NCI-H524 (cell line): ENCODE data around the gene SCFD2.
"Not testable (repeated sequence)": the region's sequence is repeated elsewhere in the genome, so short reads cannot be mapped to it uniquely, and the experiment has no call there.

Source experiments
- DNase-seq, 2 experiments: peaks; one replicate each; lab custom pipeline; 2025; lab: John Stamatoyannopoulos, UW

Gene SCFD2

DNA sequence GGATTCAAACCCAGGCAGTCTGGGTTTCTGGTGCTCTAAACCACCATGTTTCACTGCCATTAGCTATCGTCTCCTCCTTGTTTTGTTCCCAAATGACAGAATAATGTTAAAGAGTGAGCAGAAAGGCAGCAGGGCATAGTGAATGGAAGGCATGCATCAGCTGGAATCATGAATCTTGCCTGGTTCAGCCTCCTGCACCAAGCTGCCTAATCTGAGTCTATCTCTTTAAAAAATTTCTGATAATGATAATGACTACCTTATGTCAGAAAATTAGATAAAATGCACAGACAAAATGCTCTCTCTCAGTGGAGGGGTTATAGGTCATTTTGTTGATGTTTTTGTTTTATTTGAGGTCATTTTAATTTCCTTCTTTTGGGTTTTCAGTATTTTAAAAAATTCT is 316.3 kb downstream of the SCFD2 start:
- no peak for DNase-seq

DNA sequence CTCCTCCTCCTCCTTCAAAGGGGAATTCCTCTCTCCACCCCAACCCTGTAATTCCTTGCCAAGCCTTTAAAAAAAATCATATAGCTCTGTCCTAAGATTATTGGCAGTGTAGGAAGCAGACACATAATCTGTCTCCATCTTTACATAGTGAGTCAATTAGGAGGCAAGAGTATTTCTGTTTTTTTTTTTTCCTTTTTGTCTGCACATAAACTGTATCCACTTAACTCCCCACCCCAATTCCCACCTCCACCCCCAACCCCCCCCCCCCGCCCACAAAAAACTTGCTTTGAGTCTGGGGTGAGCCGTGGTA is 321.3 kb downstream of the SCFD2 start:
- DNase-seq: no peak

GRCh38 chr4:53043891-53044650 is 321.8 kb downstream of the SCFD2 start:
- DNase-seq: peak; percentile 91 to 94

DNA sequence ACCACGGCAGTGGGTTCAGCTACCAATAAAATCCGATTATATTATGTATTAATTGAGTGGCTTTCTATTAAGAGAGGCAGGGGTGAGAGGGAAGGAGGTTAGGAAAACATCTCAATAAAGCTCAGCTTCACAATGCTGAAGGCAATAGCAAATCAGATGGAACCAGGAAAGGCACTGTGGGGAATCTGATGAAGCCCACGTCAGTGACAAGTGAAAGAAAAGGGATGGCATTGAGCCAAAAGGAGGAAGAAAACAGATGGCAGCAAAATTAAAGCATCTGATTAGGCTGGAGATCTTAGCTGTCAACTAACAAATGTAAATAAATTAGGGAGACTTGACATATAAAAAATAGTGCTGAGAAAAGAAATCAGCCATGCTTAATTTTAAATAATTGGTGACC is 322.8 kb downstream of the SCFD2 start:
- DNase-seq: peak; percentile 69 to 93

GRCh38 chr4:53040851-53041250 is 325.0 kb downstream of the SCFD2 start:
- peak; percentile 57 to 84 for DNase-seq

DNA sequence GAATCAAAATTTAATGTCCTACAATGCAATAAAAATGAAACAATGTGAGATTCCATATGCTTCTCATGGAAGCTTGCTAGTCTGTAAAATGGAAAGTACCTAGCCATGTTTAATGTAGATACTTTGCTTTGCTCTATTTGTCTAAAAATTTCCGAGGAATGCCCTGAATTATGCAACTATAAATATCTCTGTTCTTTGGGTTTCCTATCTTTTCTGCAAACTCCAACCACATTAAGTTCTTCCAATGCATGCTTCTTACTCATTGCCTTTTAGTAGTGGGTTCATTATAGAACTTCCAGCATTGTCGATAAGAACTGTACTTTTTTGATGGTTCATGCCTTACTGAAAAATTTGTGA is 325.4 kb downstream of the SCFD2 start:
- no peak for DNase-seq

GRCh38 chr4:53039741-53040458 is 326.0 kb downstream of the SCFD2 start:
- DNase-seq: no peak

DNA sequence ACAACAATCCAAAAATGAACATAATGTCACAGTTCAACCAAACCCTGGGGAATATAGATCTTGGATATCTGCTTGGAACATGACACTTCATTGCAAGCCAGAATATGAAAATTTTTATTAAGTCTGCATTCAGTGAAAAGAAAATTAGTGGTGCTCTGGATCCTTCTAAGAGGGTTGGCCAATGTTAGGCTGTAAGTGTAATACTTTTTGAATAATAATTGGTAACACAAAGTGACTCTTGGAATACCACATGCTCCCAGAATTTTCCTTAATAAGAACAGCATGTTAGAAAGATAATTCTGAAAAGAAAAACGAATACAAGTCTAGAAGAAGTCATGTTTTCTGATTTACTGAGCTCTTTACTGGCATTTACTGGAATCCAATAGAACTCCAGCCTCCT is 328.0 kb downstream of the SCFD2 start:
- no peak for DNase-seq

DNA sequence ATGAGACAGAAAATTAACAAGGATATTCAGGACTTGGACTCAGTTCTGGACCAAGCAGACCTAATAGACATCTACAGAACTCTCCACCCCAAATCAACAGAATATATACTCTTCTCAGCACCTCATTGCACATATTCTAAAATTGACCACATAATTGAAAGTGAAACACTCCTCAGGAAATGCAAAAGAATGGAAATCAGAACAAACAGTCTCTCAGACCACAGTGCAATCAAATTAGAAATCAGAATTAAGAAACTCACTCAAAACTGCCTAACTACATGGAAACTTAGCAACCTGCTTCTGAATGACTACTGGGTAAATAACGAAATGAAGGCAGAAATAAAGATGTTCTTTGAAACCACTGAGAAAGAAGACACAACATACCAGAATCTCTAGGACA is 333.0 kb downstream of the SCFD2 start:
- DNase-seq: not testable (repeated sequence)

- no peak for DNase-seq
These were observed 339.6 kb downstream of the SCFD2 start for GRCh38 chr4:53026233-53026632.

DNA sequence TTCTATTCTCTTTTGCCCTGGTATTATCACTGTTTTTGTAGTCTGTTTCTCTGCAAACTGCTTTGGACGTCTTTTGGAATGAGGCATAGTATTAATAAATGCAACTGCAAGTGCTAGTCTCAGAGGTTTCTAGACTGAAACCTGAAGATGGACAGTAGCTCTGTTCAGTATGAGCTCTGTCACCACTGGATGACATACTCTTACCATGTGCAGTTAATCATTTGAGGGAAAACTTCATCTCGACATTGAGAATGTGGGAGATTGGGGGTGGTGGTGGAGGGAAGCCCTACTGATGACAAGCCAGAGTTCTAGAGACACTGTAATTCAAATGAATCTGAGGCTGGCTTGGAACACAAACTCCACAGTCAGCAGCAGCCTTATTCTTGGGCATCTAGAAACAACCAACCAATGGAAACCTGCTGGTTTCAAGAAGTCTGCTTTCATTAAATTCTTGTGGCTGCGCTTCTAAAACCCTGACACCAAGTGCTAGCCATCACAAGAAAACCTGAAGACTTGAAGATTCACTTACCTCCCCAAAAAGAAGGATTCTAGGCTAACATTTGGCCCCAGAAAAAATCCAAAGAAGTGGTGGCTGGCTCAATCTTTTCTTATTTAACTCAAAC is 342.1 kb downstream of the SCFD2 start:
- DNase-seq: no peak

DNA sequence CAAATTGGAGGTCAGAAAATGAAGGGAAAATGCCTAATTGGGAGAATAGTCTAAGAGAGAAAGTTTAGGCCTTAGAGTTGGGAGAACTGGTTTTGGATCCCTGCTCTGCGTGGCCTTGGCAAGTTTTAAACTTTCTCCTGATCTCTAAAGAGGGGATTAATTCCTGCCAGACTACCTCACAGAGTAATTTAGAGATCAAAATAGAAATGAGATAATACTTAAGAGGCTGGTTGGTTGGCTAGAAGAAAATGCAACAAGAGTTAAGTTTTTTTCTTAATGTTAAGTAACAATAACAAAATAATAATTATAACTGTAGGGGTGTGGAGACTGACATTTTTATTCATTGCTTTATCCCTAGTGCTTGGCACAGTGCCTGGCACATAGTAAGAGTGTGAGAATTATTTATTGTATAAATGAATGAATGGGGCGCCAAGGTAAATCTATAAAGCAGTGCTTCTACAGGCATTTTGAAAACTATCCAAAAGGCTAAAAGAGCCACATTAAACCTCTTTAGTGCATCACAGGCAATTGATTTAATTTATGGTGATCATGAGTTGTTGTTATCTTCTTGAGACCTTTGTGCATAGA is 343.3 kb downstream of the SCFD2 start:
- no peak for DNase-seq

- DNase-seq: no peak
These were observed 343.9 kb downstream of the SCFD2 start for GRCh38 chr4:53021754-53022512.

DNA sequence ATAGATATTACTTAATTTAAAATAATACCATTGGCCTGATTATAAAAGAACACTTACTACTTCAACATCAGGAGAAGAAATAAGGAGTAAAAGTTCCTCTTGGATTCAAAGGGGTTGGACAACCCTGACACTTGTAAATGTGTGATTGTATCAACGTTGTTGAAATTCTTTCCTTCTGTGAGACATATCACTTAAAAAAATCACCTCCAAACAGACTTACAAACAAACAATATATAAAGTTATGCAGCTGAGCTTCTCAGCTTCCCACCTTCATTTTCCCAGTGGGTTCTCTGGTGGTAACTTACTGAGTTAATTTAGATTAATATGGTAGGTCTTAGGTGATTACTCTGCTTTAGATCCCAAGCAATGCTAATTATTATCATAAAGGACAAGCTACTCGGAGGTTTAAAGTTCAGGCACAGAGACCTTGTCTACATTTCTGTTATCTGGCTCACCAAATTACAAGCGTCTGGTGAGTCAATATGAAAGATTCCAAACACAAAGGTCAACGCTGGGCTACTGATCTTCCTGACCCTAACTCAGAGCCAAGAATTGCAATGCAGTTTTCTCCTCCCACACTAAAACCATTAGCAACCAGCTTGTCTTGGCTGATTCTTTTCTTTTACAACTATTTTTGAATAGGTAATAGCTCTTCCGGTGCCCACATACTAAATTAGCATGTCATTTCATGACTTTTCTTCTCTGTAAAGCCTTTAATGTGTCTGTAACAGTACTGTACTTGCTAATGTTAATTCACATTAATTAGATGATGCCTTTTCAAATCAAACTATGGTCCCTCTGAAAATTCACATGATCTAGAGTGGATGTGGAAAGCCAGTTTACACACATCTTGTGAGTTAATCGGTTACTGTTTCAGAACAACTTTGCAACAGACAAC is 346.1 kb downstream of the SCFD2 start:
- DNase-seq: no peak

- DNase-seq: no peak
These were observed 347.4 kb downstream of the SCFD2 start for GRCh38 chr4:53018471-53018870.

DNA sequence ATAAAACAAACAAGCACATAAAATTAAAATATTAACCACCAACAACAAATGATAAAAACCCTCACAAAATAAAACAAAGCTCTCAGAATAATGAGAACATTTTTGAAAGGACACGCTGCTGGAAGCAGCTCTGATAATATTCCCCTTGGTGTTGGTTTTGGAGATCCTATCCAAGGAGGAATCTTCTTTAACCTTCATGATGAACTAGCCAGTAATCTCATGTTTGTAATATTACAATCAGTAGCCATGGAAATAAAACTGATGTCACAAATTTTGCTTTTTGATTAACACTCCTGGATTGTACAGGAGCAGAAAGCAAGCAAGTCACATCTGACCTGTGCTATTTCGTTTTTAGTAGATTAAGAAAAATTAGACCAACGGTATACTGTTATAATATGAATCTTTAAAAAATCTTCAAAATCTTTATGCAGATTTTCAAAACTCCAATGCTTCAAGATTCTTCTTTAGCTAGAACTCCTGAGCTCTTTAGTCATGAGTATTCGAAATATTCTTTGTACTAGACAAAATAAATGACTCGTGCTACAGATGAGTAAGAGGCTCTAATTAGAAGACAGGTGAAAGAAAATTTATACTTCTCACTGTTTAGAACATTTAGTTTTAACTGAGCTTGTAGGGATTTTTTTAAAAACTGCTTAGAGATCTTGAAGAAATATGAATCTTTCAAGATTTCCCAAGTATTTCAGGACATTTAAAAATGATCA is 349.6 kb downstream of the SCFD2 start:
- no peak for DNase-seq

DNA sequence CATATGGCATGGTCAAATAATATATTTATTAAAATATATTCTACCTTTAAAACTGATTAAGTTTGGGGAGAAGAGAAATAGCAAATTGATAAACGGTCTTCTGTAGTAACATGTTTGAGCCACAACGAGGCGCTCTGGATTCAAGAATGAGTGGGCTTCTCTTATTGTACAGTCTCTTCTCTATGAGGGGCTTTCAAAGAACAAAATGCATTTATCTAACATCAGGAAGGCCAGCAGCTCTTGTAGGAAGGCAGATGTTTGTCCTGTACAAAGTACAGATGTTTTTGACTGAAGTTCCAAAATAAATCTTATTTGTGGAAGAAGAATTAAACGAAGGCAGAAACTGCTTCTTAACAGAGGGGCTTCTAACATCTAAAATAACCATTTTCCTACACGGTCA is 350.2 kb downstream of the SCFD2 start:
- DNase-seq: peak; percentile 31 to 64

GRCh38 chr4:53014881-53015280 is 351.0 kb downstream of the SCFD2 start:
- DNase-seq: no peak

GRCh38 chr4:53013873-53014775 is 351.7 kb downstream of the SCFD2 start:
- DNase-seq: no peak

DNA sequence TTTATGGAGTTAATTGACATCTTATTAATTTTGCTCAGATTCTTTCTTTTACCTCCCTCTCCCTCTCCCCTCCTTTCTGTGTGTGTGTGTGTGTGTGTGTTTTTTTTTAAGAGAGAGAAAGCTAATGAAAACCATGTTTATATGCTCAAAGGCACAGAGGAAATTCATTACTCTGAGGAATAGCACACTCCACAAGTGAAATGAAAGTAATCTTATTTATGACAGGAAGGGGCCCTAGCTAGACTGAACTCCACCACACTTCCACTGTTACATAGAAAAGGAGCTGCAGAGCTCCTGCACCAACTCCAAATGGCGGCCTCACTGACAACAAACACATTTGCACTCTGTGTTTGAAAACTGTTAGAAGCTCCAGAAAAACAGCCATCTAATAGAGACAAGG is 353.1 kb downstream of the SCFD2 start:
- no peak for DNase-seq
